Fibroblast of lung (primary cell): ENCODE measurements around the gene IRGC. TPM values are rescaled to one million over a fixed set of nuclear protein-coding genes. Genes with fewer than 3 reads are reported as not detected.

Experiments used
- DNase-seq, 2 donors: peaks; one replicate each; pipeline versions ENCODE4 v3.0.0 to v3.0.0-alpha.2; 2010; ENCODE audit warnings: low read depth in 2 of 2
- H2AFZ ChIP-seq: 2 replicates; pipeline ENCODE4 v1.5.1; 2012; ENCODE audit warnings: low read length, control low read depth, inconsistent platforms
- H3K27ac ChIP-seq: 2 replicates; pipeline ENCODE4 v1.5.1; 2011; ENCODE audit warnings: low read length, control low read depth; ENCODE audit not compliant: insufficient read depth
- H3K27me3 ChIP-seq: 2 replicates; pipeline ENCODE4 v1.5.1; 2011; ENCODE audit warnings: mild to moderate bottlenecking, low read length; ENCODE audit not compliant: control insufficient read depth, insufficient read depth
- H3K36me3 ChIP-seq: 2 replicates; pipeline ENCODE4 v1.5.1; 2011; ENCODE audit warnings: low read length; ENCODE audit not compliant: control insufficient read depth, insufficient read depth
- H3K4me1 ChIP-seq: 2 replicates; pipeline ENCODE4 v1.5.1; 2011; ENCODE audit warnings: low read length; ENCODE audit not compliant: control insufficient read depth, insufficient read depth; ENCODE audit errors: extremely low read depth
- H3K4me2 ChIP-seq: 2 replicates; pipeline ENCODE4 v1.5.1; 2011; ENCODE audit warnings: low read length, control low read depth; ENCODE audit not compliant: insufficient read depth; ENCODE audit errors: extremely low read depth
- H3K4me3 ChIP-seq, 4 experiments: fragments of 200-600 bp in 1 of 4; sonication (generic) in 1 of 4; replicated peaks in 1 of 4; 2 replicates each; pipeline ENCODE4 v1.5.1; 2011 to 2016; ENCODE audit warnings: low read length in 4 of 4, low read depth in 3 of 4, mild to moderate bottlenecking in 3 of 4, control low read depth in 2 of 4, inconsistent platforms in 1 of 4, mixed read lengths in 1 of 4; ENCODE audit not compliant: insufficient read depth in 1 of 4; ENCODE audit errors: control extremely low read depth in 1 of 4
- H3K79me2 ChIP-seq: 2 replicates; pipeline ENCODE4 v1.5.1; 2012; ENCODE audit warnings: mild to moderate bottlenecking, low read length, inconsistent platforms; ENCODE audit not compliant: control insufficient read depth, insufficient read depth
- H3K9ac ChIP-seq: 2 replicates; pipeline ENCODE4 v1.5.1; 2011; ENCODE audit warnings: mild to moderate bottlenecking, low read length, control low read depth; ENCODE audit not compliant: insufficient read depth
- H3K9me3 ChIP-seq: 2 replicates; pipeline ENCODE4 v1.5.1; 2012; ENCODE audit warnings: low read depth, low read length; ENCODE audit not compliant: control insufficient read depth, insufficient read depth
- H4K20me1 ChIP-seq: 2 replicates; pipeline ENCODE4 v1.5.1; 2011; ENCODE audit warnings: low read length; ENCODE audit not compliant: control insufficient read depth, insufficient read depth; ENCODE audit errors: extremely low read depth
- CTCF ChIP-seq, 2 donors: IDR thresholded peaks in 1 of 2; conservative IDR thresholded peaks in 1 of 2; 1 replicate in 1 of 2; 2 replicates in 1 of 2; pipeline ENCODE4 v1.5.1; 2011 to 2012; ENCODE audit warnings: low read length in 2 of 2, control low read depth in 1 of 2, inconsistent platforms in 1 of 2, low read depth in 1 of 2, mild to moderate bottlenecking in 1 of 2
- EZH2 ChIP-seq: IDR thresholded peaks from 2 replicates; pipeline ENCODE4 v1.5.1; 2012; ENCODE audit warnings: low read length, control low read depth, mild to moderate bottlenecking; ENCODE audit errors: missing control alignments
- polyA plus RNA-seq, 2 donors: library from polyadenylated mRNA; depleted of rRNA in 1 of 2; stranded (reverse) in 1 of 2; unstranded in 1 of 2; fragments of >200 nt; gene quantifications; 2 replicates each; pipeline ENCODE4 v1.2.1, GENCODE V29; 2011 to 2012; ENCODE audit warnings: missing spikeins in 1 of 2
- total RNA-seq: library from RNA; depleted of rRNA; stranded (reverse); fragments of >200 nt; gene quantifications from 2 replicates; pipeline ENCODE4 v1.2.1, GENCODE V29; 2014

IRGC gene
- total and polyA plus RNA-seq, 2 donors (not counting 1 experiment from before 2014, with no cell fraction given), result not detected

GRCh38 chr19:43731846-43732245 lies 16.0 kb downstream of the IRGC start:
- peaks cover 28% of the 10 kb centered on the region for H3K36me3 ChIP-seq
- no peaks in the 10 kb centered on the region for H3K9me3 ChIP-seq
- peak in 1 of 2 donors; percentile 49 for DNase-seq

GRCh38 chr19:43735013-43735412 lies 19.1 kb downstream of the IRGC start:
- H3K27ac ChIP-seq, result no peak overlapping the region
- H2AFZ ChIP-seq, result no peak overlapping the region
- DNase-seq, result no peak
- peaks cover 4% of the 10 kb centered on the region for H3K4me1 ChIP-seq
- TF ChIP-seq EZH2 (no peak), CTCF (conservative IDR thresholded peaks at IDR 0.05 in 1 of 2, IDR thresholded peaks at IDR 0.05 in 1 of 2; ENCODE audit: low read depth in 1 of 2, low read length in 2 of 2) (no peak)
- H3K9me3 ChIP-seq, result no peaks in the 10 kb centered on the region
- H3K36me3 ChIP-seq, result peaks cover 37% of the 10 kb centered on the region
- H4K20me1 ChIP-seq, result no peaks in the 10 kb centered on the region
- no peak overlapping the region for H3K4me2 ChIP-seq
- H3K9ac ChIP-seq, result no peak overlapping the region
- no peaks in the 10 kb centered on the region for H3K27me3 ChIP-seq
- H3K79me2 ChIP-seq, result no peaks in the 10 kb centered on the region
- H3K4me3 ChIP-seq, result no peak overlapping the region

More at GRCh38 chr19:43731846-43732245, 16.0 kb downstream of the IRGC start:
- Histone ChIP-seq H3K9ac (no peak overlapping the region), H3K4me2 (no peak overlapping the region), H4K20me1 (no peaks in the 10 kb centered on the region), H3K27ac (no peak overlapping the region), H2AFZ (no peak overlapping the region), H3K4me3 (no peak overlapping the region), H3K4me1 (peaks cover 4% of the 10 kb centered on the region), H3K27me3 (no peaks in the 10 kb centered on the region), H3K79me2 (no peaks in the 10 kb centered on the region)
- TF ChIP-seq EZH2 (no peak), CTCF (conservative IDR thresholded peaks at IDR 0.05 in 1 of 2, IDR thresholded peaks at IDR 0.05 in 1 of 2; ENCODE audit: low read depth in 1 of 2, low read length in 2 of 2) (no peak)

- Histone ChIP-seq H4K20me1 (no peaks in the 10 kb centered on the region), H3K4me1 (peaks cover 4% of the 10 kb centered on the region), H2AFZ (no peak overlapping the region), H3K27ac (peak overlapping the region; percentile 28), H3K36me3 (peaks cover 38% of the 10 kb centered on the region), H3K9ac (no peak overlapping the region), H3K4me3 (no peak overlapping the region), H3K79me2 (no peaks in the 10 kb centered on the region), H3K9me3 (no peaks in the 10 kb centered on the region), H3K4me2 (no peak overlapping the region), H3K27me3 (no peaks in the 10 kb centered on the region)
- TF ChIP-seq EZH2, result no peak
- no peak for TF ChIP-seq CTCF (conservative IDR thresholded peaks at IDR 0.05 in 1 of 2, IDR thresholded peaks at IDR 0.05 in 1 of 2; ENCODE audit: low read depth in 1 of 2, low read length in 2 of 2)
- peak in 1 of 2 donors; percentile 41 for DNase-seq
Measured at GRCh38 chr19:43735957-43736356, 20.1 kb downstream of the IRGC start.
